SK-N-SH (cell line): ENCODE results near the gene GGCT. TPM values are rescaled to one million over a fixed set of nuclear protein-coding genes. Genes with fewer than 3 reads are reported as not detected.

Experiments
- CTCF ChIA-PET: fragments of 300-600, 350-600 bp; formaldehyde crosslinking; extraction: SDS; loops from one replicate; lab custom pipeline; 2021; lab: Yijun Ruan, JAX
- POLR2A ChIA-PET: fragments of 350-600 bp; sonication (Branson Sonifier 250); formaldehyde crosslinking; extraction: SDS; loops from one replicate; lab custom pipeline; 2020; ENCODE audit warnings: antibody characterized with exemption, inconsistent platforms; lab: Yijun Ruan, JAX
- DNase-seq: peaks from one replicate; pipeline ENCODE4 v3.0.0; 2012
- H2AFZ ChIP-seq: fragments of 200-600 bp; sonication (generic); 2 replicates; pipeline ENCODE4 v1.8.1; 2016; ENCODE audit warnings: antibody characterized with exemption, mild to moderate bottlenecking, low read depth
- H3F3A ChIP-seq: fragments of 200-600 bp; sonication (generic); replicated peaks from 2 replicates; pipeline ENCODE3; 2016; ENCODE audit warnings: antibody characterized with exemption, mild to moderate bottlenecking; ENCODE audit not compliant: insufficient read depth
- H3K27ac ChIP-seq, 2 experiments: fragments of 200-500 bp in 1 of 2; fragments of 200-600 bp in 1 of 2; sonication (Bioruptor generic) in 1 of 2; sonication (generic), shearing (Covaris generic) in 1 of 2; 2 replicates each; pipeline versions ENCODE4 v1.5.1 to v1.6.1; 2014 to 2016; ENCODE audit warnings: low read depth in 2 of 2, inconsistent platforms in 1 of 2, low read length in 1 of 2, mild to moderate bottlenecking in 1 of 2, mixed read lengths in 1 of 2
- H3K27me3 ChIP-seq: fragments of 200-600 bp; sonication (generic), shearing (Covaris generic); 2 replicates; pipeline ENCODE4 v1.6.1; 2016; ENCODE audit warnings: mixed run types; ENCODE audit not compliant: insufficient read depth
- H3K36me3 ChIP-seq, 2 experiments: fragments of 200-500 bp in 1 of 2; fragments of 200-600 bp in 1 of 2; sonication (Bioruptor generic) in 1 of 2; sonication (generic) in 1 of 2; replicated peaks in 1 of 2; 2 replicates each; pipeline versions ENCODE3 to v1.5.1; 2014 to 2016; ENCODE audit warnings: low read length in 1 of 2, mild to moderate bottlenecking in 1 of 2; ENCODE audit not compliant: insufficient read depth in 2 of 2, control insufficient read depth in 1 of 2
- H3K4me1 ChIP-seq, 2 experiments: fragments of 200-500 bp in 1 of 2; fragments of 200-600 bp in 1 of 2; sonication (Bioruptor generic) in 1 of 2; sonication (generic), shearing (Covaris generic) in 1 of 2; 2 replicates each; pipeline versions ENCODE4 v1.5.1 to v1.6.1; 2014 to 2016; ENCODE audit warnings: low read depth in 1 of 2, low read length in 1 of 2, mixed run types in 1 of 2; ENCODE audit not compliant: insufficient read depth in 2 of 2, control insufficient read depth in 1 of 2
- H3K4me2 ChIP-seq: fragments of 200-600 bp; sonication (generic), shearing (Covaris generic); 2 replicates; pipeline ENCODE4 v1.6.1; 2017; ENCODE audit warnings: mixed run types
- H3K4me3 ChIP-seq, 2 experiments: fragments of 200-500 bp in 1 of 2; fragments of 200-600 bp in 1 of 2; sonication (Bioruptor generic) in 1 of 2; sonication (generic), shearing (Covaris generic) in 1 of 2; 2 replicates each; pipeline versions ENCODE4 v1.5.1 to v1.8.1; 2014 to 2016; ENCODE audit warnings: low read depth in 2 of 2, inconsistent platforms in 1 of 2, low read length in 1 of 2, mild to moderate bottlenecking in 1 of 2, mixed read lengths in 1 of 2, moderate library complexity in 1 of 2
- H3K79me2 ChIP-seq: fragments of 200-600 bp; sonication (generic); 2 replicates; pipeline ENCODE4 v1.8.1; 2017; ENCODE audit warnings: mild to moderate bottlenecking; ENCODE audit not compliant: insufficient read depth
- H3K9ac ChIP-seq: fragments of 200-600 bp; sonication (generic); 2 replicates; pipeline ENCODE4 v1.6.1; 2017; ENCODE audit warnings: mixed run types
- H3K9me2 ChIP-seq: fragments of 200-600 bp; sonication (generic); 2 replicates; pipeline ENCODE4 v1.6.1; 2017; ENCODE audit warnings: mixed run types
- H3K9me3 ChIP-seq: fragments of 200-600 bp; sonication (generic); 2 replicates; pipeline ENCODE4 v1.6.1; 2017; ENCODE audit warnings: mixed run types, mild to moderate bottlenecking, moderate library complexity
- H4K20me1 ChIP-seq: fragments of 200-600 bp; sonication (generic); 2 replicates; pipeline ENCODE4 v1.6.1; 2017; ENCODE audit warnings: mild to moderate bottlenecking, mixed run types; ENCODE audit not compliant: insufficient read depth
- CHD2 ChIP-seq: fragments of 150-350 bp; IDR thresholded peaks from 2 replicates; pipeline ENCODE4 v1.6.1; 2018; ENCODE audit warnings: low read length; ENCODE audit not compliant: partially characterized antibody
- EP300 ChIP-seq, 2 experiments: IDR thresholded peaks; 2 replicates each; pipeline versions ENCODE4 v1.4.0 to v1.6.1; 2012; ENCODE audit warnings: borderline replicate concordance in 1 of 2, low read depth in 1 of 2, low read length in 1 of 2
- FOSL2 ChIP-seq: IDR thresholded peaks from 2 replicates; pipeline ENCODE4 v1.4.0; 2012; ENCODE audit warnings: low read depth, mild to moderate bottlenecking, moderate library complexity, borderline replicate concordance
- FOXJ3 ChIP-seq: sonication (generic); formaldehyde crosslinking; IDR thresholded peaks from 2 replicates; pipeline ENCODE4 v1.5.1; 2020; ENCODE audit warnings: mild to moderate bottlenecking, missing genetic modification reagents
- GABPA ChIP-seq: IDR thresholded peaks from 2 replicates; pipeline ENCODE4 v1.4.0; 2012; ENCODE audit warnings: low read depth, mild to moderate bottlenecking
- GATA2 ChIP-seq: sonication (generic); formaldehyde crosslinking; IDR thresholded peaks from 2 replicates; pipeline ENCODE4 v1.5.0; 2020; ENCODE audit warnings: mild to moderate bottlenecking, missing genetic modification reagents
- JUND ChIP-seq: IDR thresholded peaks from 2 replicates; pipeline ENCODE4 v1.4.0; 2012
- NFIC ChIP-seq: IDR thresholded peaks from 2 replicates; pipeline ENCODE4 v1.4.0; 2012; ENCODE audit warnings: borderline replicate concordance
- PBX3 ChIP-seq: IDR thresholded peaks from 2 replicates; pipeline ENCODE4; 2012
- RAD21 ChIP-seq: IDR thresholded peaks from 2 replicates; pipeline ENCODE4 v1.6.1; 2012; ENCODE audit warnings: mild to moderate bottlenecking, low read length
- REST ChIP-seq: IDR thresholded peaks from 2 replicates; pipeline ENCODE4 v1.6.1; 2012; ENCODE audit warnings: mild to moderate bottlenecking, low read depth, low read length, moderate library complexity
- RFX5 ChIP-seq: IDR thresholded peaks from 2 replicates; pipeline ENCODE4 v1.6.1; 2012; ENCODE audit warnings: mild to moderate bottlenecking, improper control_type of control experiment, low read length
- RXRA ChIP-seq: IDR thresholded peaks from 2 replicates; pipeline ENCODE4 v1.4.0; 2012; ENCODE audit warnings: low read depth, mild to moderate bottlenecking, borderline replicate concordance
- SIN3A ChIP-seq: IDR thresholded peaks from 2 replicates; pipeline ENCODE4 v1.6.1; 2012; ENCODE audit warnings: low read depth, mild to moderate bottlenecking, low read length, moderate library complexity, borderline replicate concordance
- SMC3 ChIP-seq: IDR thresholded peaks from 2 replicates; pipeline ENCODE4 v1.6.1; 2012; ENCODE audit warnings: low read depth, low read length, improper control_type of control experiment
- TCF12 ChIP-seq: IDR thresholded peaks from 2 replicates; pipeline ENCODE4 v1.4.0; 2012
- TEAD4 ChIP-seq: IDR thresholded peaks from 2 replicates; pipeline ENCODE4 v1.4.0; 2012; ENCODE audit warnings: mild to moderate bottlenecking, borderline replicate concordance; ENCODE audit not compliant: insufficient read depth
- ZBTB33 ChIP-seq: IDR thresholded peaks from 2 replicates; pipeline ENCODE4 v1.4.0; 2012; ENCODE audit warnings: low read depth, borderline replicate concordance
- WGBS: methylation state at CpG from one replicate; pipeline ENCODE4 v1.1.6; 2017; ENCODE audit warnings: low lambda C conversion rate; 5-methylcytosine and 5-hydroxymethylcytosine counted together
- polyA plus RNA-seq, 3 experiments: library from polyadenylated mRNA; depleted of rRNA; stranded (reverse); fragments of >200 nt; gene quantifications; 2 replicates each; pipeline ENCODE4 v1.2.3, GENCODE V29; 2012

GGCT gene
- polyA plus RNA-seq, 1 of the 3 experiments (the other 2 are of a cell fraction), result 20.8 TPM

GRCh38 chr7:30453016-30453415, 51.6 kb downstream of the GGCT start:
- ChIA-PET CTCF (interaction anchor here (0.7 to 1.3 kb wide), 2 partner anchors 94 to 125 kb away, joined by 3 read pairs; no protein-coding TSS in a partner anchor), POLR2A (no interaction called here)
- no peaks in the 10 kb centered on the region for H3K9me2 ChIP-seq
- DNase-seq, result no peak
- peaks cover 0 to 25% of the 10 kb centered on the region in 2 experiments; a peak in 1 of 4 replicates for H3K4me1 ChIP-seq
- 93% methylated on average over 8 of the region's 8 CpGs for WGBS
- no peaks in the 10 kb centered on the region for H3K79me2 ChIP-seq
- no peaks in the 10 kb centered on the region for H3F3A ChIP-seq
- H3K36me3 ChIP-seq, result peaks cover 23 to 37% of the 10 kb centered on the region in 2 experiments
- H3K9ac ChIP-seq, result no peak overlapping the region
- no peak overlapping the region for H3K4me3 ChIP-seq
- H3K27ac ChIP-seq, result no peak overlapping the region
- H3K9me3 ChIP-seq, result no peaks in the 10 kb centered on the region
- H2AFZ ChIP-seq, result no peak overlapping the region
- H3K27me3 ChIP-seq, result no peaks in the 10 kb centered on the region
- no peak for TF ChIP-seq TEAD4
- TF ChIP-seq FOSL2, result no peak
- no peak for TF ChIP-seq RAD21
- no peak for TF ChIP-seq GATA2 (CRISPR knock-in tag)
- TF ChIP-seq RXRA, result no peak
- TF ChIP-seq CHD2, result no peak
- TF ChIP-seq EP300 (IDR thresholded peaks at IDR 0.05; ENCODE audit: borderline replicate concordance in 1 of 2, low read depth in 1 of 2, low read length in 1 of 2), result no peak
- TF ChIP-seq PBX3, result no peak
- TF ChIP-seq FOXJ3, result no peak
- no peak for TF ChIP-seq TCF12
- TF ChIP-seq SIN3A, result no peak
- no peak for TF ChIP-seq NFIC
- TF ChIP-seq JUND, result no peak
- TF ChIP-seq SMC3, result no peak
- TF ChIP-seq ZBTB33, result no peak
- TF ChIP-seq REST, result no peak
- no peak for TF ChIP-seq GABPA
- TF ChIP-seq RFX5, result no peak
- TF ChIP-seq, all 33 proteins: peak for 0
- H4K20me1 ChIP-seq, result no peaks in the 10 kb centered on the region
- no peak overlapping the region for H3K4me2 ChIP-seq
